GM19099 (cell line): ENCODE measurements around the gene CYP2S1.

ENCODE experiments used
- POLR2A ChIP-seq: IDR thresholded peaks from 3 replicates; pipeline ENCODE4 v1.6.1; 2011; ENCODE audit warnings: low read depth; ENCODE audit not compliant: insufficient read length; ENCODE audit errors: extremely low read depth

CYP2S1 gene

GRCh38 chr19:41219924-41220567 is 27.0 kb downstream of the CYP2S1 start:
- no peak for TF ChIP-seq POLR2A

GRCh38 chr19:41220811-41221210 is 27.8 kb downstream of the CYP2S1 start:
- no peak for TF ChIP-seq POLR2A

DNA sequence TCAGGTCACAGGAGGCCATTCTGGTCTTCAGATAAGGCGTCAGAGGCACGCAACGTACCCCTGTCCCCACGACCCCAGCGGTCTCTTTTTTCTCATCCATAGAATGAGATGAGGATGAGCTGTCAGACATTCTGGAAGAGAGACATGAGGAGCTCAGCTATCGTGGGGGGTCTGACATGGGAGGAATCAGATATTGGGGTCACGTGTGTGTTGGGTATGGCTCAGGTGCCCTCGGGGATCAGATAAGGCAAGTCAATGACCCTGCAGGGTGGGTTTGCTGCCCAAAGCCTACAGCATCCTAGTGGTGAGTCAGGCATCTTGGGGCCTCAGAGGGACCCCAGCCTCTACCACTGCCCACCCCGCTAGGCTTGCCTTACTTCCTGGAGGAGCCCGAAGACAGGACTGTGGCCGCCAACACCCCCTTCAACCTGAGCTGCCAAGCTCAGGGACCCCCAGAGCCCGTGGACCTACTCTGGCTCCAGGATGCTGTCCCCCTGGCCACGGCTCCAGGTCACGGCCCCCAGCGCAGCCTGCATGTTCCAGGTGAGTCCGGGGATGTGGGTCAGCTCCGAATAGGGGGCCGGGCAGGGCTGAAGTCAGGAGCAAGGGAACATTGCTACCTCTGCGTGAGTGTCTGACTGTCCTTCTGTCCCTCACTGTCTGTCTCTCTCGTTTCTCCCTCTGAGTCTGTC is 28.6 kb downstream of the CYP2S1 start:
- no peak for TF ChIP-seq POLR2A

DNA sequence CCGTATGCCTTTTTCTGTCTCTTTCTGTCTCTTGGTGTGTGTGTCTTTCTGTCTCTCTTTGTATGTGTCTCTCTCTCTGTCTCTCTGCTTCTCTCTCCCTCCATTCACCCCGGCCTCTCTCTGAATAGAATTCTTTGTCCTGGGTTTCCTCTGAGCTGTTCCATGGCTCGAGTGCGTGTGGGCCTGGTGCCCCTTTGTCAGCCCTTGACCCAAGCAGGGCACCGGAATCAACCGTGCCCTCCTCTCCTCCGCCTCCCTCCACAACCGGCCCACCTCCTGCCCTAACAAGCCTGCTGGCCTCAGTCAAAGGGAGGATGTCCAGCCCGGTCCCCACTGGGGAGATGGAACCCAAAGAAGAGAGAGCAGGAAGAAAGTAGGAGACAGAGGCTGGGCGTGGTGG is 29.2 kb downstream of the CYP2S1 start:
- TF ChIP-seq POLR2A, result no peak

- no peak for TF ChIP-seq POLR2A
These were observed 30.6 kb downstream of the CYP2S1 start for GRCh38 chr19:41223431-41224234.

DNA sequence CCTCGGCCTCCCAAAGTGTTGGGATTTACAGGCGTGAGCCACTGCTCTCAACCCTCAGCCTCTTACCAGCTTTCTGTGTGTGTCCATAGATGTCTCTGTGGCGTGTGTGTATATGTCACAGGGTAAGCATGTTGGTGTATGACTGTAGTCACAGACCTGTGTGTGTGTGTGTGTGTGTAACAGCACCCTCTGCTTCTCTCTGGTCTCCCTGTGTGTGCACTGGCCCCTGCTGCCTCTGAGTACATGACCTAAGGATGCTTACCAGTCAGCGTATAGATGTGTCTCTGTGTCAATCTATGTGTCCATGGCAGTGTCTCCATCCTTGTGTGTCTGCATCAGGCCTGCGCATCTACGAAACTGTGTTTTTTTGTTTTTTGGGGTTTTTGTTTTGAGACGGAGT is 31.6 kb downstream of the CYP2S1 start:
- no peak for TF ChIP-seq POLR2A

- TF ChIP-seq POLR2A, result no peak
These were observed 32.4 kb downstream of the CYP2S1 start for GRCh38 chr19:41225238-41226052.

- TF ChIP-seq POLR2A, result no peak
These were observed 33.2 kb downstream of the CYP2S1 start for GRCh38 chr19:41226053-41226873.

DNA sequence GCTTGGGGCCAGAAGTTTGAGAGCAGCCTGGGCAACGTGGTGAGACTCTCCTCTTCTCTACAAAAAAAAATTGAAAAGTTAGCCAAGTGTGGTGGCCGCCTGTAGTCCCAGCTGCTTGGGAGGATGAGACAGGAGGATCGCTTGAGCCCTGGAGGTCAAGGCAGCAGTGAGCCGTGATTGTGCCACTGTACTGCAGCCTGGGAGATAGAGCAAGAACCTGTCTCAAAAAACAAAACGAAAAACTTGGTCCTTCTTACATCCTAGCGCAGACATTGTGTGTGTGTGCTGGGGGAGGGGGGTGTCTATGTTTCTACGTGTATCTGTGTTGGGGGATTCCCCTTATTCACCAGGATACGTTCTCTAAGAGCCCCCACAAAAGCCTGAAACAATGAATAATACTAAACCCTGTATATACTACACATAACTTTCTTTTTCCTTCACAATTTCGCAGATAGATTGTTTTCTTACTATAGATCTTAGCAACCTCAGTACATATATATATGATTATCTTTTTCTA is 33.9 kb downstream of the CYP2S1 start:
- no peak for TF ChIP-seq POLR2A

GRCh38 chr19:41228486-41228885 is 35.5 kb downstream of the CYP2S1 start:
- no peak for TF ChIP-seq POLR2A

DNA sequence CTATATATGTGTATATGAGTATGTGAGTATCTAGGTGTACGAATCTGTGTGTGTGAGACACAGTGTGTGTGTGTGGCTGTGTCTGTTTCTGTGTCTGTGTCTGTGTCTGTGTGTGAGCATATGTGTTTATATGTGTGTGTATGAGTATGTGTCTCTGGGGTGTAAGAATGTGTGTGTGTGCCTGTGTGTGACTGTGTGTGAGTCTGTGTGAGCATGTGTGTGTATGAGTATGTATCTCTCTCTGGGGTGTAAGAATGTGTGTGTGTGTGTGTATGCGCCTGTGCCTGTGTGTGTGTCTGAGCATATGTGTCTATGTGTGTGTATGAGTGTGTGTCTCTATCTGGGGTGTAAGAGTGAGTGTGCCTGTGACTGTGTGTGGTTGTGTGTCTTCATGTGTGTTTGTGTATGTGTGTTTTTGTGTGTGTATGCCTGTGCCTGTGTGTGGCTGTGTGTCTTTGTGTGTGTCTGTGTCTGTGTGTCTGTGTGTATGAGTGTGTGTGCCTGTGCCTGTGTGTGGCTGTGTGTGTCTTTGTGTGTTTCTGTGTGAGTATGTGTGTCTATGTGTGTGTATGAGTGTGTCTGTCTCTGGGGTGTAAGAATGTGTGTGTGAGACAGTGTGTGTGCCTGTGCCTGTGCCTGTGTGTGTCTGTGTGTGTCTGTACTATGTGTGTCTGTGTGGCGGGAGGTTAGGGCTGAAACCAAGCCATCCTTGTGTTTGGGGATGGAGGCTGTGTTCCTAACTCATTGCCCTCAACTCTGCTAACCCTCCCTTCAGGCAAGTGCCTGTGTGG is 37.2 kb downstream of the CYP2S1 start:
- no peak for TF ChIP-seq POLR2A

- no peak for TF ChIP-seq POLR2A
These were observed 39.7 kb downstream of the CYP2S1 start for GRCh38 chr19:41232686-41233085.

DNA sequence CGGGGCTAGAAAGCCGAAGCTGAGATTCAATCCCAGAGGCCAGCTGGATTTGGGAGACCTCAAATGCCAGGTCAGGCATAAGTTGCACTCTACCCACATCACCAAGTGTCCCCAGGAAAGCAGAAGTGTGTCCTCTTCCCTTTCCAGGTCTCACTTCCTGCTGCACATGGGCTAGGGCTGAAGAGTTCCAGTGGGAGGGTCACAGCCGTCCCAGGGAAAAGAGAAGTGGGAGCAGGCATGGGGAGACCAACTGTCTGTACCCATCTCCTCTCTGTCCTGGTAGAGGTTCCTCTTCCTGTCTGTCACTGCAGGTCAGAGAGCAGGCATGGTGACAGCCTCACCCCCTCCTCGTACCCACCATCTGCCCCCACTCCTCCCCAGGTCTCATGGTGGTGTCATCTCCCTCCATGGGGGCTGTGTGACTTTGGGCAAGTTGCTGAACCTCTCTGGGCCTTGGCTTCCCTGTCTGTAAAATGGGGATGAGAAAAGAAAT is 40.8 kb downstream of the CYP2S1 start:
- TF ChIP-seq POLR2A, result no peak
